Lower leg skin (tissue), 3 donors: ENCODE measurements around the gene SENP2.

Source experiments
- CTCF ChIP-seq, 3 donors: fragments of 450-650 bp; IDR thresholded peaks; one replicate each; pipeline ENCODE4 v1.5.1; 2016; ENCODE audit warnings: antibody characterized with exemption in 3 of 3, mild to moderate bottlenecking in 3 of 3, moderate library complexity in 2 of 3
- POLR2A ChIP-seq, 2 donors: fragments of 450-650 bp; IDR thresholded peaks; one replicate each; pipeline ENCODE4 v1.6.1; 2016 to 2017; ENCODE audit warnings: antibody characterized with exemption in 2 of 2, mild to moderate bottlenecking in 1 of 2, moderate library complexity in 1 of 2

GRCh38 chr3:185647134-185647879 is 61.2 kb downstream of the SENP2 start:
- TF ChIP-seq CTCF (IDR thresholded peaks at IDR 0.05) (no peak), POLR2A (IDR thresholded peaks at IDR 0.05) (no peak)
